IPS DF 6.9 (cell line): ENCODE data around the gene GPR171.

Experiments used
- DNase-seq: peaks from one replicate; pipeline ENCODE4 v3.0.0-alpha.2; 2013; ENCODE audit warnings: low read depth, low spot score
- H3K27ac ChIP-seq: one replicate; pipeline ENCODE4 v1.5.1; 2013; ENCODE audit warnings: low read length, control low read depth
- H3K27me3 ChIP-seq: 2 replicates; pipeline ENCODE4 v1.6.1; 2013; ENCODE audit warnings: mild to moderate bottlenecking, low read length; ENCODE audit not compliant: control insufficient read depth, insufficient read depth
- H3K36me3 ChIP-seq: 2 replicates; pipeline ENCODE4 v1.6.1; 2013; ENCODE audit warnings: low read length; ENCODE audit not compliant: control insufficient read depth, insufficient read depth
- H3K4me1 ChIP-seq: 2 replicates; pipeline ENCODE4 v1.6.1; 2013; ENCODE audit warnings: low read length; ENCODE audit not compliant: control insufficient read depth, insufficient read depth
- H3K4me3 ChIP-seq: 2 replicates; pipeline ENCODE4 v1.5.1; 2013; ENCODE audit warnings: mild to moderate bottlenecking, low read length
- H3K9me3 ChIP-seq: 2 replicates; pipeline ENCODE4 v1.6.1; 2013; ENCODE audit warnings: low read length, inconsistent platforms; ENCODE audit not compliant: control insufficient read depth, insufficient read depth
- WGBS: extraction: QIAGEN DNeasy Blood & Tissue Kit; methylation state at CpG from one replicate; pipeline ENCODE4 v1.1.7; 2013; ENCODE audit warnings: mixed read lengths, missing lambda C conversion rate; ENCODE audit not compliant: insufficient read length, insufficient coverage; 5-methylcytosine and 5-hydroxymethylcytosine counted together

The GPR171 gene

GRCh38 chr3:151159806-151160205 lies 43.2 kb downstream of the GPR171 start:
- peaks cover 3% of the 10 kb centered on the region; the same call in 1 of the 2 replicates for H3K36me3 ChIP-seq
- no peaks in the 10 kb centered on the region for H3K9me3 ChIP-seq
- no peak for DNase-seq
- WGBS: no CpG with 5 or more reads among the region's 10 CpGs
- H3K27ac ChIP-seq: no peak overlapping the region
- H3K4me3 ChIP-seq: no peak overlapping the region
- no peaks in the 10 kb centered on the region for H3K4me1 ChIP-seq
- H3K27me3 ChIP-seq: no peaks in the 10 kb centered on the region

DNA sequence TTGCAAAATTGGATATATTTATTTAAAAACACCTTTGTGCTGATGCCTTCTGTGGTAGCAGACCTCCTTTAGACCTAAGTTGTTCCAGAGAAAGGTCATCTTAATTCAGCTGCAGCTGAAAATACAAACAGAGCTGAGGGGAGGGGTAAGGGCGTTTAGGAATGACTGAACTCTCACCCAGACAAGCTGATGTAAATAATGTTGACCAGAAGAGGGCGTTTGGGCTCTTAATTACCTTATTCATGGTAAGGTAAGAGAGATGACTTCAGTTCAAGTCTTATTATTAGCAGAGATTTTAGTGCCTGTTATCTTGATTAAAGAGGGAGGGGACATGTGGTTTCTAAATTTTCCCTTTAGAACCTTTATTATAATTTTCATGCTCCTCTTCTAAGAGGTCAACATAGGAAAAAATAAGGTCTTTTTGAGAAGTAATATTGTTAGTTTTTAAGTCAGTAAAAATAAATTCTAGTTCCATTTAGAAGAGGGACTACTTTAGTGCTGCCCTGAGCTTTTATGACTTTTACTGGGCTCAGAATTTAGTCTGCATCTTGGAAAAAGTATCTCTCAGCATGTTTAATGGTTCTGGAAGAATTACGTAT lies 46.3 kb downstream of the GPR171 start:
- H3K27me3 ChIP-seq: no peaks in the 10 kb centered on the region
- no peak overlapping the region for H3K27ac ChIP-seq
- H3K4me1 ChIP-seq: no peaks in the 10 kb centered on the region
- H3K4me3 ChIP-seq: no peak overlapping the region
- H3K9me3 ChIP-seq: no peaks in the 10 kb centered on the region
- no peaks in the 10 kb centered on the region; the same call in 1 of the 2 replicates for H3K36me3 ChIP-seq
- WGBS: 100% methylated on average over 1 of the region's 3 CpGs
- peak; percentile 54 for DNase-seq

DNA sequence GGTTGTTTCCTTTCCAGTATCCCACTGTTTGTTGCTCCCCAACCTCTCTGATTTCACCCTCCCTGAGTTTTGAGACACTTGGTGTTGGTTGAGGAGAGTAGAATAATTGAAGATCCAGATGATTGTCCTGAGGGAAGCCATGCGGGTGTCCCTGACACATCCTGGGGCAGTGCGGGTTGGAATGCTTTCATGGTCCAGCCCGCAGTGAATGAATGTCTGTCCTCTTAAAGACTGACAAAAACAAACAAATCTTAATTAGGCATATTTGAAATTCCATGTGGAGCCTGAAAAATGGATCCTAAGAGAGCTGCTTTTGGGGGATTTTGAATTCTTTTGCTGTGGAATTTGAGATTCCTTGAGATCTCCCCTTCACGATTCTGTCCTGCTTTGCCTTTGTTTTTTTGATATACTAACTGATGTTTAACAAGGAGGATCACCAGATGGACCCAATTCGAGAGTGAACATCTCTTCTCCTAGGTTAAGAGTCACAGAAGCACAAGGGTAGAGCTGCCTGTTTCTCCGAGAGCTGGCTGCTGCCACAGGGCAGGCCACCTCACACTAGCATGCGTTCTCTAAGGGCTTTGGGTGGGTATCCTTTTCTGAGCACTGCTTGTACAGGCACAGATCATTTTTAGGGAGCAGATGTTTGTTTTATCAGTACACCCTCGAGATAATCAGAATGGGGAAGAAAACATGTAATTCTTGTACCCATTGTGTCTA lies 47.4 kb downstream of the GPR171 start:
- Histone ChIP-seq H3K4me3 (no peak overlapping the region), H3K27me3 (no peaks in the 10 kb centered on the region), H3K27ac (no peak overlapping the region), H3K4me1 (no peaks in the 10 kb centered on the region), H3K9me3 (no peaks in the 10 kb centered on the region), H3K36me3 (no peaks in the 10 kb centered on the region; the same call in 1 of the 2 replicates)
- WGBS: no CpG with 5 or more reads among the region's 8 CpGs
- DNase-seq: no peak

DNA sequence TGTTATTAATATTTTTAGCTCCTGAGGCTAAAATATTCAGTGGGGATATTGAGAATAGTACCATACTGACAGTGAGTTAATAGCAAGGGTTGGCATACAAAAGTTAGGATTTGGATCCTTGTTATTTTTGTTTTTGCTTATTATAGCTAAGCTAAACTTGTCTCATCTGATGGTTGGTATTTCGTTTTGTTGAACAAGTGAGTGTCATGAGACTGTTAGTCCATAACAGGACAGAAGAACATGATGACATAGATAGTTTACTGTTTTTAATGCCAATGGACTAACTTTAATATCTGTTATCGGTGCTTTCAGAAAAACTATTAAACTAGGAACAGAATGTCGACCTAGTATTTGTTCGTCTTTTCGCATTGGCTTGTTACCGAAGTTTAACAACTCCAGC lies 48.5 kb downstream of the GPR171 start:
- no peaks in the 10 kb centered on the region for H3K36me3 ChIP-seq
- no peak overlapping the region for H3K4me3 ChIP-seq
- no peaks in the 10 kb centered on the region for H3K4me1 ChIP-seq
- no peaks in the 10 kb centered on the region for H3K9me3 ChIP-seq
- H3K27ac ChIP-seq: no peak overlapping the region
- no peak for DNase-seq
- no peaks in the 10 kb centered on the region for H3K27me3 ChIP-seq
- WGBS: no CpG with 5 or more reads among the region's 6 CpGs

- Histone ChIP-seq H3K9me3 (no peaks in the 10 kb centered on the region), H3K4me1 (no peaks in the 10 kb centered on the region), H3K4me3 (no peak overlapping the region), H3K27me3 (no peaks in the 10 kb centered on the region), H3K36me3 (no peaks in the 10 kb centered on the region), H3K27ac (no peak overlapping the region)
- no CpG with 5 or more reads among the region's 4 CpGs for WGBS
- DNase-seq: no peak
These were observed 50.4 kb downstream of the GPR171 start for GRCh38 chr3:151152455-151153079.
